HG03432 (cell line): ENCODE measurements around the gene BMP8B.
"Not testable (repeated sequence)": the region's sequence is repeated elsewhere in the genome, so short reads cannot be mapped to it uniquely, and the experiment has no call there.

Experiments used
- ATAC-seq: cut with Tn5 transposase; IDR thresholded peaks from one replicate; pipeline ENCODE4 v1.9.1; 2021; ENCODE audit warnings: mild to moderate bottlenecking, moderate library complexity; ENCODE audit not compliant: unreplicated experiment

BMP8B gene

DNA sequence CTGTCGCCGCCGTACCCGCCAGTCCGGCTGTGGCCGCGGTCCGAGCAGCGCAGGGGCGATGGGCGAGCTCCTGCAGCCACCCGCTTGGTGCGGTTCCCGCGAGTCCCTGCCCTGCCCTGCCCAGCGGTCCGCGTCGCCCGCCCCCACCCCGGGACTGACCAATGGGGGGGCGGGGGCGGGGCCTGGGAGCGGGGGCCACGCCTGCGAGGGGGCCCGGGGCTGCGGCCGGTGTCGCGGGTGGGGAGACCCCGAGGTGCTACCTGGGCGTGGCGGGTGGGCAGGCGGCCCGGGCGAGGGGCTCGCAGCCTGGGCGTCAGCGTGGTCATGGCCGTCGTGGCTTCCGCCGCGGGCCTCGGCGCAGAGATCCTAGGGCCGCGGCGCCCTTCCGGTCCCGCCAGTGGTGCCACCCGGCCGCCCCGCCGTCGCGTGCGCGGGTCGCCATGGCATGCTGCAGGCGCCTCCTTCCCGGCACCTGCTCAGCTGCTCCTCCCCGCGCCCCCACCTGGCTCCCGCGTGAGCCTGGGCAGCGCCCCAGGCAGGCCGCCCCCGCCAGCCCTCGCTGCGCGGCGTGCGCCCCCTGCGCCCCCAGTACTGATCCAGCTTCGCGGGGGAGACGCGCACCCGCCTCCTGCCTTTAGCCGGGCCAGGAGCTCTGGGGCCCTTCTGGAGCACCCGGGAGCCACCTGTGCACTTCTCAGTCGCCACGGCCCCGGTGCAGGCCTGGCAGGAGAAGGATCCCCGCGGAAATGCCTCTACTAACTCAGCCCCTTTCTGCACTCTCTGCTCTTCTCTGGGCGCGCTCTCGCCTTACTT, at the start of gene BMP8B:
BMP8B (minus strand) TSS at position 108 of the 813 bp plus-strand sequence. CDS start 380 bp downstream, outside the sequence.
- ATAC-seq: peak; percentile 69

DNA sequence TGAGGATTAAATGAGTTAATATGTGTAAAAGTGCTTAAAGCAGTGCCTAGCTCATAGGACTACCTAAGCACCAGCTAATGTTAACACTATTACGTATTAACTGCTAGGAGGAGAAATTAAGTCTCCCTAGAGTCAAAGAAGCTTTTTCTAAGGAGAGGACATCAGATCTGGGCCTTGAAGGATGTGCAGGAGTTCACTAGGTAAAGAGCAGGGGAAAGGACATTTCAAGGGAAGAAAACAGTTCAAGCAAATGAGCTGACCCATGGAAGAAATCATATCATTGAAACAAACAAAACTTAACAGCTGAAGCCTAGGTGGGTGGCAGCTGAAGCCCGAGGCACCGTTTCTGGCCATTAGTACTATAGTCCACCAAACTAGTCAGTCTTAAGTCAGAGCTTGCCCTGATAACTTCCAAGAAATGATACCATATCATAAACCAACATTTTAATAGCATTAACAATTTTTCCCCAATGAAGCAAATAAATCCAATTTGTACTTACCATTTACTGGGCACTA, 48.0 kb upstream of the BMP8B start:
- ATAC-seq: no peak

- no peak for ATAC-seq
Measured at GRCh38 chr1:39835935-39836594, 47.4 kb upstream of the BMP8B start.

DNA sequence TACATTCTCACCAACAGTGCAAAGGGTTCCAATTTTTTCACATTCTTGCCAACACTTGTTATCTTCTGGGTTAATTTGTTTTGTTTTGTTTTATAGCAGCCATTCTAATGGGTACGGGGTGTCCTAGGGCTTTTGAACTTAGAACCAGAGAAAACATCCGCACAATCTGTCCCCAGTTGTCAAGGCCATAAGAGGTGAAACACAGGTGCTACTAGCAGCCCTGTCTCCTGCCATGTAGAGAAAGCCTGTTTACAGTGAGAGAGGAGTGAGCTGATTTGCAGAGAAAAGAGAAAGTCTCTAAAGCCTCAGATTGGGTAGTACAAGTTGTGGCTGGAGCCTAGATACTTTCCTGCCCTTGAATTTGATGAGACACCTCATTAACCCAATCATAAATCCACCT, 46.4 kb upstream of the BMP8B start:
- ATAC-seq: no peak

- ATAC-seq: no peak
Measured at GRCh38 chr1:39833621-39834385, 45.1 kb upstream of the BMP8B start.

DNA sequence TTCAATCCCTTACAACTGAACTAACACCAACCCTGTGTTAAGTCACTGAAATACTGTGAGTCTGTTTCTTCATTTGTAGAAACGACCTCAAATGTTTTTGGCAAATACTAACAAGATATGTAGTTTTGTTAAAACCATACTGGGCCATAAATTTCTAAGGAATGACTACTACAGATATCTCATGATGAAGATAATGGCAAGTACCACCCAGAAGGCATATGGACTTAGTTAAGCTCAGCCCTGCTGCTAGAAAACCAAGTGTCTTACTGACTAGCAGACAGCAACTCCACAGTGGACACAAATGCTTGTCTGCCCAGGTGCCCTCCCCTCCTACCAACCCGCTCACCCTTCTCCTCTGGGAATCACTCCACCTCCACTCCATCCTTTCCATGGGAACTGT, 44.5 kb upstream of the BMP8B start:
- ATAC-seq: no peak

DNA sequence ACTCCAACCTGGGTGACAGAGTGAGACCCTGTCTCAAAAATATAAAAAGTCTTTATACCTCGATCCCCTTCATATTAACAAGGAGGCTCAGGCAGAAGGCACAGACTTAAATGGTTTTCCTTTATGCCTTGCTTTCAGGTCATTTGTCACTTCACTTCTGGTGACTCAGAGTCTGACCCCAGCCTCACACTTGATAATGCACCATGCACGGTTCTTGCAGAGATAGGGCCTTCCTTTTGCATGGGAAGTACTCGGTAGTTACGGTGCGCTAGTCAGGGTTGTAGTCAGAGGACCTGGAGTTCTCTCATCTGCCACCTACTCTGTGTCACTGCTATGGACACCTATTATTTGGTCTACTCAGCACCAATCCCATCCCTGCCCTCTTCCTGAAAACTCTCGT, 43.6 kb upstream of the BMP8B start:
- ATAC-seq: no peak

- no peak for ATAC-seq
Measured at GRCh38 chr1:39829791-39830533, 41.3 kb upstream of the BMP8B start.

GRCh38 chr1:39828734-39829133, 40.1 kb upstream of the BMP8B start:
- ATAC-seq: no peak

- not testable (repeated sequence) for ATAC-seq
Measured at GRCh38 chr1:39828255-39828654, 39.6 kb upstream of the BMP8B start.

- ATAC-seq: no peak
Measured at GRCh38 chr1:39827201-39827600, 38.5 kb upstream of the BMP8B start.

- ATAC-seq: no peak
Measured at GRCh38 chr1:39826583-39826982, 37.9 kb upstream of the BMP8B start.

DNA sequence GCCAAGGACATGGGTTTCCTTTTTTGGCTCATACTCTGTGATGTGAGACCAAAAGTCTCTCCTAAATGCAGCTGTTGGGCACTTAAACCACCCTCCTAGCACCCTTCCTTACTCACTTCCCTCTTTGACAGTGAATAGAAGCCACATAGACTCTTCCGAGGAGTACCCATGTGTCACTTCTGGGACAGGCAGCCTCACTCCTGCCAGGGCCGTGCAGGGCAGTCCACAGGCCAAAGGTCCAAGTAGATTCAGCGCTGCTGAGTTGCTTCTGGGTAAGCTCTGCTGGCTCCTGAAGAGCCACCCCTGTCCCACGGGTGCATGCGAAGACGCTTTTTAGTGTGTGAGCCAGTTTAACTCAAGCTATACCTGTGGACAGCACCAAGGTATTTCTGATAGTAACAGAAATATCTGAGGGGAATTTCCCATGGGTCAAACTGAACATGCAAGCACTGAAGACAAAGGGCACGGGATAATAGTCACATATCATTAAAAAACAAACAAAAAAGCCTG, 36.8 kb upstream of the BMP8B start:
- no peak for ATAC-seq

GRCh38 chr1:39823450-39823849, 34.8 kb upstream of the BMP8B start:
- ATAC-seq: not testable (repeated sequence)

GRCh38 chr1:39822146-39822545, 33.5 kb upstream of the BMP8B start:
- ATAC-seq: no peak

DNA sequence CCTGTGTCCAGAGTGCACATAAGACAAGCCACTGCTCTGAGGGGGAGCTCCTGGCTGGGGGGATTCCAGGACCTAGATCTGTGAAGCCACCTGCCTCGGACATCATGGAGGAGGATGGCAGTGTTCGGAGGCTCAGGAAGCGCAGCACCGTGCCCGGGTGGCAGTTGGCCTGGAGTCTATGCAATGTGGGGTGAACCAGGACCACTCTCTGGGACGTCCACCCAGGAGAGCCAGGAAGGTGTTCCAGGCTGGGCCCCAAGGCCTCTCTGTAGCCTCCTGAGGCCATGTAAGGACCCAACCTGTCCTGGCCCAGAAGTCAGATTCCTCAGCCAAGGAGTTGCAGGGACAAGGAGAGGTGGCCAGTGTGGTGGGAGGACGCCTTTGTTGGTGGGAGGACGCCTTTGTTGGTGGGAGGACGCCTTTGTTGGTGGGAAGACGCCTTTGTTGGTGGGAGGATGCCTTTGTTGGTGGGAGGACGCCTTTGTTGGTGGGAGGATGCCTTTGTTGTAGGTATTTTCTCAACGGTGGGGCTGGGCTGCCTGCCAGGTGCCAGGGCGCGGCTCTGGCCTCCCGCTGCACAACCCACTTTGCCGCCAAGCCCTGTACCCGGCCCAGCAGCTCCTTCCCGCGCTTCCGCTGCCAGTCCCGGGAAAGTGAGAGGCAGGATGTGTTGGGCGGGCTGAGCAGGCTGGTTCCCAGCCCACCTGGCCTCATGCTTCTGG, 30.6 kb upstream of the BMP8B start:
- ATAC-seq: no peak

DNA sequence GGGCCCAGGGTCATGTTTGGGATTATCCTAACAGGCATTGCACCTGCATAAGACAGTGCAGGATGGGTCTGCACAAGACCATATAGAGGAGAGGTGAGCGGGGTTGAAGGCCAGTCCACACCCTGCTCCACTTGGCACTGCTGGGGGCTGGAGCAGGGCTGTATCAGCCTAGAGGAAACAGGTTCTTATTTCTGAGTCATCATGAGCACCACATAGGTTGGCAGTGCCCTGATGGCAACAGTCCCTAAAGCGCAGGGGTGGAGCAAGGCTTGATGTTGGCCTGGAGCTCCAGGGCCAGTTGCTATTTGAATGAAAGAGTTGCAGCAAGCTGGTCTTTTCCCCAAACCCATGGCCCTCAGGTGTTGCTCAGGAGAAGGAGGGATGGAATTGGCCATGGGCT, 29.8 kb upstream of the BMP8B start:
- ATAC-seq: no peak

DNA sequence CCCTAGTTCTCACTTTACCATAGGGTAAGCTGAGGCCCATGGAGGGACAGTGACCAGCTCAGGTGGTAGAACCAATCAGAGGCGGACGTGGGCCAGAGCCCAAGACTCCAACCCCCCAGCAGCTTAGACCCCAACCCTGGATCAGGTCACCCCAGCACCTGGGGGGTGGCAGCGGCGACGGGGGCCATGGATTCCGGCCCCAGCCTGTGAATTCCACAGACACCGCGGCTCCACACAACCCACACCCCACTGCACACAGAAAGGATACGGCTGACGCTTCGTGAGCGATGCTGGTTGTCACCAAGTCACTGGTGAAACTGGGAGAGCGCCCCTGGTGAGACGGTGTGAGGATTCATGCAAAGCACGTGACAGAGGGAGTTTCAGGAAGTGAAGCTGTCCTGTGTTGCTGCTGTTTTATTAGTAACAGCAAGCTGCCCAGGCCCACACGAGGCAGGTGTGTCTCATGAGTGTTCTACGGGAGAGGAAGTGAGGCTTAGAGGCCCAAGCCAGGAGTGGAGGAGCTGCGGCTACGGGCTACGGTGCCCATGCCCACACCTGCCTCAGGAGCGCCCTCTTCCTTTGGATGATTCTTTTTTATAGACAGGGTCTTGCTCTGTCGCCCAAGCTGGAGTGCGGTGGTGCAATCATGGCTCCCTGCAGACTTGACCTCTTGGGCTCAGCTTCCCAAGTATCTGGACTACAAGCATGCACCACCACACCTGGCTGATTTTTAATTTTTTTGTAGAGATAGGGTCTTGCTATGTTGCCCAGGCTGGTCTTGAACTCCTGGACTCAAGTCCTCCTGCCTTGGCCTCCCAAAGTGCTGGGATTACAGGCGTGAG, 28.6 kb upstream of the BMP8B start:
- ATAC-seq: peak; percentile 74
